ENCODE results near the gene OR7A17. TPM values are rescaled to one million over a fixed set of nuclear protein-coding genes. Genes with fewer than 3 reads are reported as not detected.

The OR7A17 gene
- total RNA-seq, 1 donor from 2014 or later = not detected

DNA sequence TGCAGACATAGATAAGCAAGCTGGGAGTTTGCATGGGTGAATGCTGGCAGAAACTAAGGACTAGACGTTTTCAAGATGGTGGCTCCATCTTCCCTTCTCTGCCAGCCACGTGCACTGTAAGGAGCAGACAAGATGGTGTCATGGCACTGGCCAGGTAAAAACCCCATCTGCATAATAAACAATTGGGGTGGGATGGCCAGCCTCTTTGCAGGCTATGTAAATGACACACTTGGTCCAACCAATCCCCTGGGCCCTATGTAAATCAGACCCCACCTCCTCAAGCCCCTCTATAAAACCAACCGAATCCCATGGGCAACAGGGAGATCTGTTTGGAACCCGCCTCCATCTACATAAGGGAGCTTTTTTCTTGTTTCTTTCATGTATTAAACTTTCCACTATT, 48.5 kb downstream of the OR7A17 start:
- Histone ChIP-seq H3K27ac (no peak overlapping the region), H3K36me3 (no peaks in the 10 kb centered on the region), H3K9me3 (no peaks in the 10 kb centered on the region), H3K27me3 (no peaks in the 10 kb centered on the region), H3K4me1 (no peaks in the 10 kb centered on the region), H3K4me3 (no peak overlapping the region)
- TF ChIP-seq POLR2AphosphoS5 (IDR thresholded peaks at IDR 0.05; ENCODE audit: insufficient read depth in 1 of 2, low read depth in 1 of 2) (no peak), POLR2A (IDR thresholded peaks at IDR 0.05) (no peak)
- TF ChIP-seq, protein P1, sequence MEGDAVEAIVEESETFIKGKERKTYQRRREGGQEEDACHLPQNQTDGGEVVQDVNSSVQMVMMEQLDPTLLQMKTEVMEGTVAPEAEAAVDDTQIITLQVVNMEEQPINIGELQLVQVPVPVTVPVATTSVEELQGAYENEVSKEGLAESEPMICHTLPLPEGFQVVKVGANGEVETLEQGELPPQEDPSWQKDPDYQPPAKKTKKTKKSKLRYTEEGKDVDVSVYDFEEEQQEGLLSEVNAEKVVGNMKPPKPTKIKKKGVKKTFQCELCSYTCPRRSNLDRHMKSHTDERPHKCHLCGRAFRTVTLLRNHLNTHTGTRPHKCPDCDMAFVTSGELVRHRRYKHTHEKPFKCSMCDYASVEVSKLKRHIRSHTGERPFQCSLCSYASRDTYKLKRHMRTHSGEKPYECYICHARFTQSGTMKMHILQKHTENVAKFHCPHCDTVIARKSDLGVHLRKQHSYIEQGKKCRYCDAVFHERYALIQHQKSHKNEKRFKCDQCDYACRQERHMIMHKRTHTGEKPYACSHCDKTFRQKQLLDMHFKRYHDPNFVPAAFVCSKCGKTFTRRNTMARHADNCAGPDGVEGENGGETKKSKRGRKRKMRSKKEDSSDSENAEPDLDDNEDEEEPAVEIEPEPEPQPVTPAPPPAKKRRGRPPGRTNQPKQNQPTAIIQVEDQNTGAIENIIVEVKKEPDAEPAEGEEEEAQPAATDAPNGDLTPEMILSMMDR (IDR thresholded peaks at IDR 0.05) = no peak
- intact Hi-C loops (cut with DNase I) = no loop called here
- no peak for DNase-seq (ENCODE audit: extremely low spot score in 2 of 2)

DNA sequence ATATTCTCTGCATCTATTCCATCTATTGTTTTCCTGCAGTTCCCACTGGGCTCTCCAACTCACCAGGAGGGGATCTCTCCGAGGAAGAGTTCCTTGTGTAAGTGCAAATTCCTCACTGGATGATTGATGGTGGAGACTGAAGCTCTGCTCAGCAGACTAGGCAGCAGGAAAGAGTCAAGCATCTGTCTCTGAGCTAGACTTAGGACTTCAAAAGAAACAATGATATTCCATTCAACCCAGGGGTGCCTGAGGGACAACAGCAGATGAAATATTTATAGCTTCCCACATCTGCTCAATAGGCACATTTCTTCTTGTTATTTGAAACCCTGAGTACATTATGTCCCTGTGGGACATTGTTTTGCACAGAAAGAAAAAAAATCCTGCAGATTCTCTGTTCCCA, 50.9 kb downstream of the OR7A17 start, which contains the start of the genes OR7A5 and OR7C1:
Gene OR7A5 (minus strand): TSS at position 175 of the 400 bp plus-strand sequence. CDS start 6,944 bp downstream, outside the sequence.
Gene OR7C1 (minus strand): TSS at position 175 of the 400 bp plus-strand sequence. CDS start 35,049 bp downstream, outside the sequence.
- Histone ChIP-seq H3K4me3 (peak within 1 kb of the TSS in 1 of 2 donors; percentile 21), H3K27ac (peak within 1 kb of the TSS; percentile 25), H3K4me1 (no peaks in the 10 kb centered on the region), H3K27me3 (no peaks in the 10 kb centered on the region), H3K36me3 (no peaks in the 10 kb centered on the region), H3K9me3 (no peaks in the 10 kb centered on the region)
- no peak for DNase-seq (ENCODE audit: extremely low spot score in 2 of 2)
- no peak for TF ChIP-seq POLR2A (IDR thresholded peaks at IDR 0.05)
- TF ChIP-seq POLR2AphosphoS5 (IDR thresholded peaks at IDR 0.05; ENCODE audit: insufficient read depth in 1 of 2, low read depth in 1 of 2) = peak in 1 of 2 donors; percentile 83
- TF ChIP-seq, protein P1 (IDR thresholded peaks at IDR 0.05) = no peak
- intact Hi-C loops (cut with DNase I) = no loop called here

DNA sequence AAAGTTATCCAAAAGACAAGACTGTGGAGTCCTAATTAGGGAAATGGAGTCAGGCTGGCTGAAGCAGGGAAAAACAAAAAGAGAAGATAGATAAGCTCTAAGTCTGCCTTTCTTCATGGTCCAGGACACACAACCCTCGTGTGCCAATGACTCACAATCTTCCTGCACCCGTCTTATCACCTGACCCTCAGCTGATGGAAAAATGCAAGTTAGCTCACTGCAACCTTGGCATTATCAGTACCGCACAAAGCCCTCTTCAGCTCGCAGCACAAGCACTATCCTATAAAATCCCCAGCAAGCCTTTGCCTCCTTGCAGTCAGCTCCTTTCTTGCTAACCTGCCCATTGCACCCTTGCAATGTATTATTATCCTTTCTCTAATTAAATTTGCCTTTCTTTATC, 55.2 kb downstream of the OR7A17 start:
- Histone ChIP-seq H3K4me1 (no peaks in the 10 kb centered on the region), H3K36me3 (no peaks in the 10 kb centered on the region), H3K27me3 (no peaks in the 10 kb centered on the region), H3K27ac (no peak overlapping the region), H3K9me3 (no peaks in the 10 kb centered on the region), H3K4me3 (no peak overlapping the region)
- DNase-seq (ENCODE audit: extremely low spot score in 2 of 2) = no peak
- intact Hi-C loops (cut with DNase I) = no loop called here
- no peak for TF ChIP-seq POLR2AphosphoS5 (IDR thresholded peaks at IDR 0.05; ENCODE audit: insufficient read depth in 1 of 2, low read depth in 1 of 2)
- TF ChIP-seq, protein P1 (IDR thresholded peaks at IDR 0.05) = no peak
- no peak for TF ChIP-seq POLR2A (IDR thresholded peaks at IDR 0.05)

Small RNA genes within 50 kb of the gene (small RNA-seq; reads per million reads assigned to genes)
- gene OR7A18P = not detected

Other genes with a start within 250 kb of the OR7A17 start
- not detected for gene ADGRE3, start 211.3 kb downstream of the OR7A17 start, total RNA-seq
- gene ZNF333, start 196.1 kb downstream of the OR7A17 start, total RNA-seq = 19.9 TPM
- 4.9 TPM for gene ADGRE2, start 107.6 kb downstream of the OR7A17 start, total RNA-seq
- gene OR7A5, start 50.9 kb downstream of the OR7A17 start, total RNA-seq = 0.74 TPM
- gene OR7C1, start 50.9 kb downstream of the OR7A17 start, total RNA-seq = 0.74 TPM
- not detected for gene OR7A10, start 37.2 kb downstream of the OR7A17 start, total RNA-seq
- not detected for gene OR7C2, start 55.4 kb upstream of the OR7A17 start, total RNA-seq
- not detected for gene SLC1A6, start 93.7 kb upstream of the OR7A17 start, total RNA-seq
- gene CASP14, start 163.3 kb upstream of the OR7A17 start, total RNA-seq = 34.6 TPM
- not detected for gene OR1I1, start 196.1 kb upstream of the OR7A17 start, total RNA-seq
- 31.9 TPM for gene SYDE1, start 221.3 kb upstream of the OR7A17 start, total RNA-seq

Data from vagina (tissue), 2 donors.